IMR-90 (cell line): ENCODE data around the gene PPFIA2. TPM values are rescaled to one million over a fixed set of nuclear protein-coding genes. Genes with fewer than 3 reads are reported as not detected.

Experiments used
- ATAC-seq: fragments of 200-7000 bp; cut with Tn5 transposase; 2 replicates; pipeline ENCODE4 v1.9.1; 2020; ENCODE audit warnings: low read depth, mild to moderate bottlenecking, moderate library complexity
- BruUV-seq: library from RNA; stranded (reverse); fragments of 400-500 nt; replicated peaks from 2 replicates; lab custom pipeline; 2021; lab: Mats Ljungman, UMichigan
- CTCF ChIA-PET: fragments of 300-600 bp; formaldehyde crosslinking; extraction: SDS; loops from one replicate; lab custom pipeline; 2021; ENCODE audit warnings: antibody characterized with exemption; lab: Yijun Ruan, JAX
- POLR2A ChIA-PET: fragments of 300-600 bp; sonication (Branson Sonifier 250); formaldehyde crosslinking; loops from one replicate; lab custom pipeline; 2022; ENCODE audit warnings: antibody characterized with exemption; ENCODE audit not compliant: unreplicated experiment; lab: Charles Lee
- DNase-seq: peaks from one replicate; pipeline ENCODE4 v3.0.0; 2013
- H2AFZ ChIP-seq: replicated peaks from 2 replicates; pipeline ENCODE3; 2013; ENCODE audit warnings: low read length, mild to moderate bottlenecking; ENCODE audit not compliant: poor library complexity
- H2AK5ac ChIP-seq: 2 replicates; pipeline ENCODE4 v1.6.1; 2013; ENCODE audit warnings: low read depth, low read length, inconsistent platforms
- H2AK9ac ChIP-seq: replicated peaks from 2 replicates; pipeline ENCODE3; 2013; ENCODE audit warnings: mild to moderate bottlenecking, low read depth, low read length, moderate library complexity; ENCODE audit not compliant: poor library complexity
- H2BK120ac ChIP-seq: 2 replicates; pipeline ENCODE4 v1.6.1; 2013; ENCODE audit warnings: low read depth, low read length, inconsistent platforms
- H2BK15ac ChIP-seq: 3 replicates; pipeline ENCODE4 v1.6.1; 2013; ENCODE audit warnings: low read depth, low read length, inconsistent platforms
- H2BK20ac ChIP-seq: 2 replicates; pipeline ENCODE4 v1.6.1; 2013; ENCODE audit warnings: low read depth, mild to moderate bottlenecking, inconsistent platforms, low read length, moderate library complexity
- H2BK5ac ChIP-seq: 2 replicates; pipeline ENCODE4 v1.6.1; 2013; ENCODE audit warnings: mild to moderate bottlenecking, low read depth, low read length, inconsistent platforms; ENCODE audit not compliant: poor library complexity, severe bottlenecking
- H3K14ac ChIP-seq: replicated peaks from 2 replicates; pipeline ENCODE4 v1.6.1; 2013; ENCODE audit warnings: low read depth, low read length, inconsistent platforms
- H3K18ac ChIP-seq: 2 replicates; pipeline ENCODE4 v1.6.1; 2013; ENCODE audit warnings: low read depth, low read length, control low read depth
- H3K23ac ChIP-seq: 2 replicates; pipeline ENCODE4 v1.6.1; 2013; ENCODE audit warnings: low read depth, low read length, inconsistent platforms
- H3K27ac ChIP-seq: 2 replicates; pipeline ENCODE4 v1.5.1; 2013; ENCODE audit warnings: mild to moderate bottlenecking, control low read depth, low read length; ENCODE audit not compliant: insufficient read depth
- H3K27me3 ChIP-seq: 2 replicates; pipeline ENCODE4 v1.6.1; 2013; ENCODE audit warnings: low read length; ENCODE audit not compliant: control insufficient read depth, insufficient read depth
- H3K36me3 ChIP-seq: 2 replicates; pipeline ENCODE4 v1.6.1; 2013; ENCODE audit warnings: low read length, mixed read lengths; ENCODE audit not compliant: control insufficient read depth, insufficient read depth
- H3K4ac ChIP-seq: 2 replicates; pipeline ENCODE4 v1.6.1; 2013; ENCODE audit warnings: low read depth, low read length, inconsistent platforms
- H3K4me1 ChIP-seq: 2 replicates; pipeline ENCODE4 v1.6.1; 2013; ENCODE audit warnings: low read length, mixed read lengths; ENCODE audit not compliant: control insufficient read depth, insufficient read depth
- H3K4me2 ChIP-seq: 2 replicates; pipeline ENCODE4 v1.6.1; 2013; ENCODE audit warnings: low read depth, mild to moderate bottlenecking, control low read depth, low read length, moderate library complexity
- H3K4me3 ChIP-seq: 2 replicates; pipeline ENCODE4 v1.5.1; 2013; ENCODE audit warnings: low read depth, mild to moderate bottlenecking, control low read depth, low read length, moderate library complexity; ENCODE audit not compliant: insufficient read depth
- H3K56ac ChIP-seq: 2 replicates; pipeline ENCODE4 v1.6.1; 2013; ENCODE audit warnings: low read length, inconsistent platforms; ENCODE audit not compliant: insufficient read depth; ENCODE audit errors: extremely low read depth
- H3K79me1 ChIP-seq, 2 experiments: 2 replicates each; pipeline ENCODE4 v1.6.1; 2013; ENCODE audit warnings: low read length in 2 of 2, inconsistent platforms in 1 of 2, low read depth in 1 of 2
- H3K9ac ChIP-seq: 2 replicates; pipeline ENCODE4 v1.6.1; 2013; ENCODE audit warnings: low read depth, low read length, control low read depth
- H3K9me1 ChIP-seq: 2 replicates; pipeline ENCODE4 v1.6.1; 2013; ENCODE audit warnings: low read length, inconsistent platforms; ENCODE audit not compliant: insufficient read depth
- H3K9me3 ChIP-seq: 2 replicates; pipeline ENCODE4 v1.6.1; 2013; ENCODE audit warnings: low read length; ENCODE audit not compliant: control insufficient read depth, insufficient read depth
- H4K20me1 ChIP-seq: 2 replicates; pipeline ENCODE4 v1.6.1; 2013; ENCODE audit warnings: low read length, inconsistent platforms; ENCODE audit not compliant: insufficient read depth
- H4K5ac ChIP-seq: 2 replicates; pipeline ENCODE4 v1.6.1; 2013; ENCODE audit warnings: mild to moderate bottlenecking, low read depth, low read length, control low read depth
- H4K8ac ChIP-seq, 2 experiments: 2 replicates each; pipeline ENCODE4 v1.6.1; 2013; ENCODE audit warnings: low read depth in 2 of 2, low read length in 2 of 2, control low read depth in 1 of 2, inconsistent platforms in 1 of 2
- H4K91ac ChIP-seq: 2 replicates; pipeline ENCODE4 v1.6.1; 2013; ENCODE audit warnings: low read depth, low read length, inconsistent platforms; ENCODE audit not compliant: insufficient read depth
- BHLHE40 ChIP-seq: fragments of 150-350 bp; IDR thresholded peaks from 2 replicates; pipeline ENCODE4 v1.6.1; 2016; ENCODE audit warnings: mild to moderate bottlenecking, low read depth, low read length
- ELK1 ChIP-seq: fragments of 150-350 bp; IDR thresholded peaks from 2 replicates; pipeline ENCODE4 v1.6.1; 2016; ENCODE audit warnings: low read depth, mild to moderate bottlenecking, low read length, moderate library complexity, borderline replicate concordance
- MAZ ChIP-seq: IDR thresholded peaks from 2 replicates; pipeline ENCODE4 v1.6.1; 2012; ENCODE audit warnings: low read depth, mild to moderate bottlenecking, low read length, improper control_type of control experiment, moderate library complexity, borderline replicate concordance
- MXI1 ChIP-seq: IDR thresholded peaks from 2 replicates; pipeline ENCODE4 v1.6.1; 2012; ENCODE audit warnings: low read depth, mild to moderate bottlenecking, low read length, moderate library complexity, borderline replicate concordance
- RFX5 ChIP-seq: IDR thresholded peaks from 2 replicates; pipeline ENCODE4 v1.8.0; 2012; ENCODE audit warnings: low read depth, mild to moderate bottlenecking, low read length, moderate library complexity
- WGBS, 2 experiments: methylation state at CpG; one replicate each; pipeline versions ENCODE4 v1.1.5 to v1.1.7; 2013; ENCODE audit warnings: missing lambda C conversion rate in 2 of 2; ENCODE audit not compliant: insufficient read length in 1 of 2; ENCODE audit errors: extremely low coverage in 2 of 2; 5-methylcytosine and 5-hydroxymethylcytosine counted together
- dilution Hi-C: fragments of 300-500 bp; cut with HindIII; formaldehyde crosslinking; loops from one replicate; pipeline ENCODE4 v1.14.3; 2018; ENCODE audit warnings: low sequenced_read_pairs; ENCODE audit not compliant: unreplicated experiment
- in situ Hi-C: fragments of 300-500 bp; cut with MboI; formaldehyde crosslinking; loops from 3 replicates; pipeline ENCODE4 v1.14.3; 2019; ENCODE audit warnings: low sequenced_read_pairs, inconsistent platforms, mixed read lengths
- intact Hi-C: fragments of 100-400 bp; cut with micrococcal nuclease; formaldehyde crosslinking; loops from 2 replicates; pipeline ENCODE4 v1.10.0; 2022
- polyA plus RNA-seq, 3 experiments: library from polyadenylated mRNA; depleted of rRNA; stranded (reverse); fragments of >200 nt; gene quantifications; 2 replicates each; pipeline ENCODE4 v1.2.3, GENCODE V29; 2012; ENCODE audit warnings: low replicate concordance in 1 of 3
- total RNA-seq: library from RNA; depleted of rRNA; stranded (reverse); fragments of >200 nt; gene quantifications from 2 replicates; pipeline ENCODE4 v1.2.3, GENCODE V29; 2012
- TF ChIP-seq, protein P1 (sequence below): conservative IDR thresholded peaks from 2 replicates; pipeline ENCODE4 v1.5.1; 2012; ENCODE audit warnings: mild to moderate bottlenecking, low read depth, low read length, improper control_type of control experiment

PPFIA2 gene
- total and polyA plus RNA-seq, 2 of the 4 experiments (the other 2 are of a cell fraction) = 0.29 to 1.3 TPM

GRCh38 chr12:81261508-81262207 lies 497.5 kb downstream of the PPFIA2 start:
- no peak for ATAC-seq
- TF ChIP-seq MXI1 (no peak), RFX5 (no peak), BHLHE40 (no peak), MAZ (no peak), ELK1 (no peak)
- TF ChIP-seq, protein P1, sequence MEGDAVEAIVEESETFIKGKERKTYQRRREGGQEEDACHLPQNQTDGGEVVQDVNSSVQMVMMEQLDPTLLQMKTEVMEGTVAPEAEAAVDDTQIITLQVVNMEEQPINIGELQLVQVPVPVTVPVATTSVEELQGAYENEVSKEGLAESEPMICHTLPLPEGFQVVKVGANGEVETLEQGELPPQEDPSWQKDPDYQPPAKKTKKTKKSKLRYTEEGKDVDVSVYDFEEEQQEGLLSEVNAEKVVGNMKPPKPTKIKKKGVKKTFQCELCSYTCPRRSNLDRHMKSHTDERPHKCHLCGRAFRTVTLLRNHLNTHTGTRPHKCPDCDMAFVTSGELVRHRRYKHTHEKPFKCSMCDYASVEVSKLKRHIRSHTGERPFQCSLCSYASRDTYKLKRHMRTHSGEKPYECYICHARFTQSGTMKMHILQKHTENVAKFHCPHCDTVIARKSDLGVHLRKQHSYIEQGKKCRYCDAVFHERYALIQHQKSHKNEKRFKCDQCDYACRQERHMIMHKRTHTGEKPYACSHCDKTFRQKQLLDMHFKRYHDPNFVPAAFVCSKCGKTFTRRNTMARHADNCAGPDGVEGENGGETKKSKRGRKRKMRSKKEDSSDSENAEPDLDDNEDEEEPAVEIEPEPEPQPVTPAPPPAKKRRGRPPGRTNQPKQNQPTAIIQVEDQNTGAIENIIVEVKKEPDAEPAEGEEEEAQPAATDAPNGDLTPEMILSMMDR = no peak

More at GRCh38 chr12:81261508-81262207, 497.5 kb downstream of the PPFIA2 start:
- Histone ChIP-seq H2AFZ (no peak overlapping the region), H4K8ac (no peak overlapping the region), H2BK120ac (no peak overlapping the region), H2BK15ac (no peak overlapping the region), H3K4me2 (no peak overlapping the region), H2BK20ac (no peak overlapping the region), H2AK9ac (no peak overlapping the region), H3K79me1 (no peaks in the 10 kb centered on the region), H3K4ac (no peak overlapping the region), H3K18ac (no peak overlapping the region), H2AK5ac (no peak overlapping the region), H3K9me3 (no peaks in the 10 kb centered on the region), H3K4me1 (no peaks in the 10 kb centered on the region), H3K9me1 (no peaks in the 10 kb centered on the region), H3K9ac (no peak overlapping the region), H3K27me3 (no peaks in the 10 kb centered on the region), H4K91ac (no peak overlapping the region), H3K36me3 (no peaks in the 10 kb centered on the region), H3K23ac (no peak overlapping the region), H4K20me1 (no peaks in the 10 kb centered on the region), H3K56ac (no peak overlapping the region), H3K27ac (no peak overlapping the region), H4K5ac (no peak overlapping the region), H3K4me3 (no peak overlapping the region), H3K14ac (no peak overlapping the region), H2BK5ac (no peak overlapping the region)
- WGBS, 2 experiments = no CpG with 5 or more reads among the region's 4 CpGs
- no peak for DNase-seq
- BruUV-seq = no TSS peak
- dilution Hi-C loops = no loop called here
- in situ Hi-C loops = loop anchor here (25.0 kb wide), 1 partner anchor 849 kb away; no protein-coding TSS in a partner anchor
- ChIA-PET CTCF (no interaction called here), POLR2A (no interaction called here)
- intact Hi-C loops = loop anchor here (10.0 kb wide), 1 partner anchor 267 kb away; no protein-coding TSS in a partner anchor
